Lower leg skin (tissue), 4 donors: ENCODE measurements around the gene SIVA1. TPM values are rescaled to one million over a fixed set of nuclear protein-coding genes. Genes with fewer than 3 reads are reported as not detected.

Experiments used
- DNase-seq, 2 donors: peaks; one replicate each; pipeline ENCODE4 v3.0.0-alpha.2; 2019; ENCODE audit warnings: low spot score in 2 of 2
- H3K4me3 ChIP-seq: fragments of 200-600 bp; sonication (generic); 2 replicates; pipeline ENCODE4 v1.5.1; 2017; ENCODE audit warnings: mild to moderate bottlenecking, low read depth; ENCODE audit not compliant: poor library complexity, severe bottlenecking
- POLR2A ChIP-seq, 2 donors: fragments of 450-650 bp; IDR thresholded peaks; one replicate each; pipeline ENCODE4 v1.6.1; 2016 to 2017; ENCODE audit warnings: antibody characterized with exemption in 2 of 2, mild to moderate bottlenecking in 1 of 2, moderate library complexity in 1 of 2
- WGBS, 2 donors: methylation state at CpG; one replicate each; pipeline ENCODE4 v1.1.5; 2018; 5-methylcytosine and 5-hydroxymethylcytosine counted together
- intact Hi-C: fragments of 100-400 bp; cut with DNase I; formaldehyde crosslinking; loops from one replicate; pipeline ENCODE4 v1.15.0; 2023; ENCODE audit warnings: low total_unique reads
- total RNA-seq, 4 donors: library from RNA; depleted of rRNA; stranded (reverse); fragments of >200 nt; gene quantifications; one replicate each; pipeline ENCODE4 v1.1.0, GENCODE V29; 2016
- TF ChIP-seq, protein P1 (sequence below), 3 donors: fragments of 450-650 bp; IDR thresholded peaks; one replicate each; pipeline ENCODE4 v1.5.1; 2016; ENCODE audit warnings: antibody characterized with exemption in 3 of 3, mild to moderate bottlenecking in 3 of 3, moderate library complexity in 2 of 3

The SIVA1 gene
- total RNA-seq, 4 donors from 2014 or later: 162 to 174 (median 168) TPM

DNA sequence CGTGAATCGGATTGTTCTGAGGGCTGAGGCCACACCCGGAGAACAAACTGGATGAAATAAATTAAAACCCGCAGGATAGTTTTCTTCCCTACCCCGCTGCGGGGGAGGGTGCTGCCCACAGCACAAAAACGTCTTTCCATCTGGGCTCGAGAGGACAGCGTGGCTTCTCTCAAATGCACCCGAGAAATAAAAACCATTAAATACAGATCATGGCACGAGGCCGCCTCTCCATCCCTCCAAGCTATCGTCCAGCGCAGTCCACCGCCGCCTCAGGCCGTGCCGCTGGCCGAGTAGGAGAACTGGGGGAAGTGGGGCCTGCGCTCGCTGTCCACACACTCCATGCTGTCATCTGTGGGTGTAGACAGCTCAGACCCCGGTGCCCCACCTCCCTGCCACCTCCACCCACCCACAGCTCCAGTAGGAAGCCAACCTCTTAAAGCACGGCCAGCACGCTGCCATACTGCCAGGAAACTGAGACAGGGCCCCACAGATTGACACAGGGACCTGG lies 17.2 kb downstream of the SIVA1 start:
- intact Hi-C loops: loop anchor here (5.0 kb wide), 1 partner anchor 52 kb away; no protein-coding TSS in a partner anchor
- no peak for DNase-seq
- 80% methylated on average over 24 of the region's 24 CpGs for WGBS, 2 donors
- H3K4me3 ChIP-seq: no peak overlapping the region
- TF ChIP-seq, protein P1, sequence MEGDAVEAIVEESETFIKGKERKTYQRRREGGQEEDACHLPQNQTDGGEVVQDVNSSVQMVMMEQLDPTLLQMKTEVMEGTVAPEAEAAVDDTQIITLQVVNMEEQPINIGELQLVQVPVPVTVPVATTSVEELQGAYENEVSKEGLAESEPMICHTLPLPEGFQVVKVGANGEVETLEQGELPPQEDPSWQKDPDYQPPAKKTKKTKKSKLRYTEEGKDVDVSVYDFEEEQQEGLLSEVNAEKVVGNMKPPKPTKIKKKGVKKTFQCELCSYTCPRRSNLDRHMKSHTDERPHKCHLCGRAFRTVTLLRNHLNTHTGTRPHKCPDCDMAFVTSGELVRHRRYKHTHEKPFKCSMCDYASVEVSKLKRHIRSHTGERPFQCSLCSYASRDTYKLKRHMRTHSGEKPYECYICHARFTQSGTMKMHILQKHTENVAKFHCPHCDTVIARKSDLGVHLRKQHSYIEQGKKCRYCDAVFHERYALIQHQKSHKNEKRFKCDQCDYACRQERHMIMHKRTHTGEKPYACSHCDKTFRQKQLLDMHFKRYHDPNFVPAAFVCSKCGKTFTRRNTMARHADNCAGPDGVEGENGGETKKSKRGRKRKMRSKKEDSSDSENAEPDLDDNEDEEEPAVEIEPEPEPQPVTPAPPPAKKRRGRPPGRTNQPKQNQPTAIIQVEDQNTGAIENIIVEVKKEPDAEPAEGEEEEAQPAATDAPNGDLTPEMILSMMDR (IDR thresholded peaks at IDR 0.05): no peak
- TF ChIP-seq POLR2A (IDR thresholded peaks at IDR 0.05): no peak

DNA sequence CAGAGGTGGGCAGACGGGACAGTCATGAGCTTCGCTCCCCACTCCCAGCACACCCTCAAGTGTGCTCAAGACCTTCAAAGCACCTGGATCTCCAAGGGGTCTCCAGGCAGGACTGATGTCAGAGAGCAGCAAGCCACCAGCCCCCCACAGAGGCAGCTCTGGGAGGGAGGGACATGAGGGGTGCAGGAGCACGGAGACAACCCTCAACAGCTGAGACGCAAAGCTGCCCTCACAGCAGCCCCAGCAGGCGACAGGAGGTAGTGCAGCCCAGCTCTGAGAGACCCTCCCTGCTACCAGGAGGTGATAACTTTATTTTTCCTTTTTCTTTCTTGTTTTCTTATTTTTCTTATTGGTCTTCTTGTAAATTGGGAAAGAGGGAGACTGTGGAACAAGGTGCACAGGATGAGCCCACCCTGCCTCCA lies 17.9 kb downstream of the SIVA1 start:
- TF ChIP-seq, protein P1 (IDR thresholded peaks at IDR 0.05): no peak
- no peak for TF ChIP-seq POLR2A (IDR thresholded peaks at IDR 0.05)
- DNase-seq: no peak
- 92 to 94% methylated on average over 5 of the region's 5 CpGs for WGBS, 2 donors
- no peak overlapping the region for H3K4me3 ChIP-seq
- intact Hi-C loops: loop anchor here (5.0 kb wide), 1 partner anchor 51 kb away; no protein-coding TSS in a partner anchor

DNA sequence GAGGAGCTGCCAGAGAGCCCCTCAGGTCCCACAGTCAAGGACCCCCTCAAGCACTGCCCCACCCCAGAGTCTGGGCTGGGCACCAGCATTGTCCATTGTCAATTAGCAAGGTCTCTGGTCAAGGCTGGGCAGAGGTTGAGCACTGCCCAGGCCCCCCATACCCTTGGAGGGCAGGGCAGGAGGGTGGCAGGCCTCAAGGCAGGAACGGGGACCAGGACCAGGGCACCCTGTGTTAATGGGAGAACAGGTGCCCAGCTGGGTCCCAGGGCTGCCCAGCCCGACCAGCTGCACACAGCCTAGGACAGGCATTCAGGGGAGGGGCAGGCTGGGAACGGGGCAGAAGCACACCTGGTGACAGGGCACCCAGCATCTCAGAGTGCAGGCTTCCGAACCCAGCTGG lies 18.4 kb downstream of the SIVA1 start:
- intact Hi-C loops: loop anchor here (5.0 kb wide), 1 partner anchor 51 kb away; no protein-coding TSS in a partner anchor
- H3K4me3 ChIP-seq: no peak overlapping the region
- DNase-seq: no peak
- TF ChIP-seq, protein P1 (IDR thresholded peaks at IDR 0.05): no peak
- no peak for TF ChIP-seq POLR2A (IDR thresholded peaks at IDR 0.05)
- WGBS, 2 donors: 96 to 97% methylated on average over 4 of the region's 4 CpGs

DNA sequence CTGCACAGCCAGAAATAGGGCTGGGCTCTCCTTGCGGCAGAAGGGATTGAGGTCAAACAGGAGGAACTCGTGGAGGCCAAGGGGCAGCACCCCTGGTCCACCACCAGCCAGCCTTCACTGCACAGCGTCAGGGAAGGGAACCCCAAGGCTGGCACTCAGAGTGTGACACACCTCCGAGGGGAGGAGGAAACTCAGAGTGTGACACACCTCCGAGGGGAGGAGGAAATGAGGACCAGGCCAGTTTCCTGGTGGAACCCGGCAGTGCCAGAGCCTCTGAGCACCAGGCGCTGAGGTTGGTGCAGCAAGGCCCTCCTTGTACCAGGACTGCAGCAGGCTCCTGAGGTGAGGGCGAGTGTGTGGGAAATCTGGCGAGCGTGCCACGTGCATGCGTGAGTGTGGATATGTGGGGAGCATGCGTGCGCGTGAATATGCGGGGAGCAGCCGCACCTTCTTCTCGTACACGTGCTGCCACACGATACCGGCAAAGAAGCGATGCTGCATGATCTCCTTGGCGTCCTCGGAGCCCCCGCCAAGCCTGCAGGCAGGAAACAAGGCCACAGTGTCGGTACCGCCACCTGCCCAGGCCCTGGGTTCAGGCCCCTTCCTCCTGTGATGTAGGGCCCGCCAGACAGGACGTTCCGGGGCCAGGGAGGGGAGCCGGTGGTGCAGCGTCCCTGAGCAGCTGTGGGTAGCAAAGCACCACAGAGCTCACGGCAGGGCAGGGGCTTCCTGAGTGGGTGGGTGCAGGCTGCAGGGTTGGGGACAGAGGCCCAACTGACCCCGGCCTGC lies 19.2 kb downstream of the SIVA1 start:
- no peak overlapping the region for H3K4me3 ChIP-seq
- TF ChIP-seq, protein P1 (IDR thresholded peaks at IDR 0.05): no peak
- TF ChIP-seq POLR2A (IDR thresholded peaks at IDR 0.05): no peak
- no peak for DNase-seq
- 84 to 87% methylated on average over 33 of the region's 34 CpGs for WGBS, 2 donors
- intact Hi-C loops: loop anchor here (5.0 kb wide), 1 partner anchor 50 kb away; no protein-coding TSS in a partner anchor

DNA sequence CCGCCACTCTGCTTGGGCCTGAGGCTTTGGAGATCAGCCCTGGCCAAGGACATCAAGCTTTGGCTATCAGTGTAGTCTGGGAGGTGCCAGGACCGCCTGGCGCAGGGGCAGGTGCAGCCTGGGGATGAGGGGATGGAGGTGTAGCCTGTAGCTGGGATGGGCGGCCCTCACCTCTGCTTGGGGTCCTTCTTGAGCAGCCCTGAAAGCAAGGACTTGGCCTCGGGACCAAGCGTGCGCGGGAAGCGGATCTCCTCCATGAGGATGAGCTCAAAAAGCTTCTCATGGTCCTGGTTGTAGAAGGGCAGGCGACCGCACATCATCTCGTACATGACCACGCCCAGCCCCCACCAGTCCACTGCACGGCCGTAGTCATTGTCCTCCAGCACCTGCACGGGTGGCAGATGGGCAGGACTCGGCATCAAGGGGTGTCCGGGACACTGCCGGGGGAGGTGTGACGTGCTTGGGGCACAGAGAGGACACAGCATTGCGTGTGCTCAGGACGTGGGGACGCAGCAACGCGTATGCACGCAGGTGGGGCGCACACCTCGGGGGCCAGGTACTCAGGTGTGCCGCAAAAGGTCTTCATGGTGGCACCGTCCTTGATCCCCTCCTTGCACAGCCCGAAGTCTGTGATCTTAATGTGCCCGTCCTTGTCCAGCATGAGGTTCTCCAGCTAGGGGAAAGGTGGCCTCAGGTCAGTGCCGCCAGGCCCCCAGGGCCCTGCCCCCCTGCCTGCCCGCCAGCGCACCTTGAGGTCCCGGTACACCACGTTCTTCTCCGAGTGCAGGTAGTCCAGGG lies 20.0 kb downstream of the SIVA1 start:
- no peak for DNase-seq
- WGBS, 2 donors: 92 to 94% methylated on average over 37 to 38 of the region's 38 CpGs
- TF ChIP-seq, protein P1 (IDR thresholded peaks at IDR 0.05): no peak
- TF ChIP-seq POLR2A (IDR thresholded peaks at IDR 0.05): no peak
- H3K4me3 ChIP-seq: no peak overlapping the region
- intact Hi-C loops: loop anchor here (5.0 kb wide), 1 partner anchor 49 kb away; no protein-coding TSS in a partner anchor
